GM21526 (cell line): ENCODE data around the gene SYTL4.

Experiments
- ATAC-seq: cut with Tn5 transposase; IDR thresholded peaks from one replicate; pipeline ENCODE4 v1.9.1; 2021; ENCODE audit warnings: moderate library complexity; ENCODE audit not compliant: unreplicated experiment, low FRiP score

The SYTL4 gene

GRCh38 chrX:100649550-100650356 is 82.2 kb downstream of the SYTL4 start:
- no peak for ATAC-seq

GRCh38 chrX:100648458-100649417 is 83.2 kb downstream of the SYTL4 start:
- ATAC-seq = no peak

GRCh38 chrX:100647739-100648138 is 84.2 kb downstream of the SYTL4 start:
- ATAC-seq = no peak

GRCh38 chrX:100647095-100647494 is 84.8 kb downstream of the SYTL4 start:
- ATAC-seq = no peak

GRCh38 chrX:100645106-100645505 is 86.8 kb downstream of the SYTL4 start:
- ATAC-seq = no peak

GRCh38 chrX:100643956-100644860 is 87.7 kb downstream of the SYTL4 start, which contains the start of gene SRPX2:
TSS of gene SRPX2 (plus strand) at chrX:100644199. CDS start at chrX:100646323, 2,124 bp downstream.
- ATAC-seq = no peak

GRCh38 chrX:100643212-100643611 is 88.7 kb downstream of the SYTL4 start:
- no peak for ATAC-seq

- no peak for ATAC-seq
These were observed 89.6 kb downstream of the SYTL4 start for GRCh38 chrX:100642290-100642689.

- peak; percentile 58 for ATAC-seq
These were observed 95.5 kb downstream of the SYTL4 start, which contains the start of gene TSPAN6 for GRCh38 chrX:100636321-100636991. TSS of gene TSPAN6 (minus strand) at chrX:100636806. CDS start at chrX:100636694, 112 bp downstream.

GRCh38 chrX:100635989-100636320 is 96.0 kb downstream of the SYTL4 start:
- ATAC-seq = no peak

GRCh38 chrX:100635040-100635439 is 96.9 kb downstream of the SYTL4 start:
- no peak for ATAC-seq

GRCh38 chrX:100625985-100626491 is 105.9 kb downstream of the SYTL4 start:
- peak; percentile 96 for ATAC-seq
